ENCODE results near the gene ELL3. TPM values are rescaled to one million over a fixed set of nuclear protein-coding genes. Genes with fewer than 3 reads are reported as not detected.
"Not testable (repeated sequence)": the region's sequence is repeated elsewhere in the genome, so short reads cannot be mapped to it uniquely, and the experiment has no call there.

Gene ELL3, protein sequence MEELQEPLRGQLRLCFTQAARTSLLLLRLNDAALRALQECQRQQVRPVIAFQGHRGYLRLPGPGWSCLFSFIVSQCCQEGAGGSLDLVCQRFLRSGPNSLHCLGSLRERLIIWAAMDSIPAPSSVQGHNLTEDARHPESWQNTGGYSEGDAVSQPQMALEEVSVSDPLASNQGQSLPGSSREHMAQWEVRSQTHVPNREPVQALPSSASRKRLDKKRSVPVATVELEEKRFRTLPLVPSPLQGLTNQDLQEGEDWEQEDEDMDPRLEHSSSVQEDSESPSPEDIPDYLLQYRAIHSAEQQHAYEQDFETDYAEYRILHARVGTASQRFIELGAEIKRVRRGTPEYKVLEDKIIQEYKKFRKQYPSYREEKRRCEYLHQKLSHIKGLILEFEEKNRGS
- 1 to 10 TPM; 2.4 to 2.6 TPM for total RNA-seq

GRCh38 chr15:43776718-43777266, at the start of gene ELL3:
Gene ELL3, minus strand, starts transcription at chr15:43776966. Its CDS starts 65 bp downstream, at chr15:43776901.
- Histone ChIP-seq H3K27ac (peak within 1 kb of the TSS; percentile 93 to 94), H3K9me3 (no peaks in the 10 kb centered on the region), H3K27me3 (no peaks in the 10 kb centered on the region), H3K4me1 (peaks cover 0 to 21% of the 10 kb centered on the region in 2 donors), H3K36me3 (peaks cover 24% of the 10 kb centered on the region), H3K4me3 (peak within 1 kb of the TSS; percentile 52 to 70)
- DNase-seq (ENCODE audit: low spot score) = no peak
- TF ChIP-seq, protein P1, sequence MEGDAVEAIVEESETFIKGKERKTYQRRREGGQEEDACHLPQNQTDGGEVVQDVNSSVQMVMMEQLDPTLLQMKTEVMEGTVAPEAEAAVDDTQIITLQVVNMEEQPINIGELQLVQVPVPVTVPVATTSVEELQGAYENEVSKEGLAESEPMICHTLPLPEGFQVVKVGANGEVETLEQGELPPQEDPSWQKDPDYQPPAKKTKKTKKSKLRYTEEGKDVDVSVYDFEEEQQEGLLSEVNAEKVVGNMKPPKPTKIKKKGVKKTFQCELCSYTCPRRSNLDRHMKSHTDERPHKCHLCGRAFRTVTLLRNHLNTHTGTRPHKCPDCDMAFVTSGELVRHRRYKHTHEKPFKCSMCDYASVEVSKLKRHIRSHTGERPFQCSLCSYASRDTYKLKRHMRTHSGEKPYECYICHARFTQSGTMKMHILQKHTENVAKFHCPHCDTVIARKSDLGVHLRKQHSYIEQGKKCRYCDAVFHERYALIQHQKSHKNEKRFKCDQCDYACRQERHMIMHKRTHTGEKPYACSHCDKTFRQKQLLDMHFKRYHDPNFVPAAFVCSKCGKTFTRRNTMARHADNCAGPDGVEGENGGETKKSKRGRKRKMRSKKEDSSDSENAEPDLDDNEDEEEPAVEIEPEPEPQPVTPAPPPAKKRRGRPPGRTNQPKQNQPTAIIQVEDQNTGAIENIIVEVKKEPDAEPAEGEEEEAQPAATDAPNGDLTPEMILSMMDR (IDR thresholded peaks at IDR 0.05) = no peak

GRCh38 chr15:43826029-43826507, 49.3 kb upstream of the ELL3 start:
- peak overlapping the region in 1 of 2 donors; percentile 61 for H3K4me3 ChIP-seq
- TF ChIP-seq, protein P1 (IDR thresholded peaks at IDR 0.05) = no peak
- no peaks in the 10 kb centered on the region for H3K27me3 ChIP-seq
- no peak for DNase-seq (ENCODE audit: low spot score)
- H3K4me1 ChIP-seq = peaks cover 0 to 44% of the 10 kb centered on the region in 2 donors
- no peaks in the 10 kb centered on the region for H3K36me3 ChIP-seq
- peak overlapping the region in 1 of 2 donors; percentile 74 for H3K27ac ChIP-seq
- no peaks in the 10 kb centered on the region for H3K9me3 ChIP-seq

GRCh38 chr15:43825305-43825704, 48.5 kb upstream of the ELL3 start:
- not testable (repeated sequence) for H3K36me3 ChIP-seq; H3K4me3 ChIP-seq; H3K27me3 ChIP-seq; DNase-seq (ENCODE audit: low spot score); H3K9me3 ChIP-seq; H3K27ac ChIP-seq
- peaks cover 0 to 44% of the 10 kb centered on the region in 2 donors for H3K4me1 ChIP-seq

DNA sequence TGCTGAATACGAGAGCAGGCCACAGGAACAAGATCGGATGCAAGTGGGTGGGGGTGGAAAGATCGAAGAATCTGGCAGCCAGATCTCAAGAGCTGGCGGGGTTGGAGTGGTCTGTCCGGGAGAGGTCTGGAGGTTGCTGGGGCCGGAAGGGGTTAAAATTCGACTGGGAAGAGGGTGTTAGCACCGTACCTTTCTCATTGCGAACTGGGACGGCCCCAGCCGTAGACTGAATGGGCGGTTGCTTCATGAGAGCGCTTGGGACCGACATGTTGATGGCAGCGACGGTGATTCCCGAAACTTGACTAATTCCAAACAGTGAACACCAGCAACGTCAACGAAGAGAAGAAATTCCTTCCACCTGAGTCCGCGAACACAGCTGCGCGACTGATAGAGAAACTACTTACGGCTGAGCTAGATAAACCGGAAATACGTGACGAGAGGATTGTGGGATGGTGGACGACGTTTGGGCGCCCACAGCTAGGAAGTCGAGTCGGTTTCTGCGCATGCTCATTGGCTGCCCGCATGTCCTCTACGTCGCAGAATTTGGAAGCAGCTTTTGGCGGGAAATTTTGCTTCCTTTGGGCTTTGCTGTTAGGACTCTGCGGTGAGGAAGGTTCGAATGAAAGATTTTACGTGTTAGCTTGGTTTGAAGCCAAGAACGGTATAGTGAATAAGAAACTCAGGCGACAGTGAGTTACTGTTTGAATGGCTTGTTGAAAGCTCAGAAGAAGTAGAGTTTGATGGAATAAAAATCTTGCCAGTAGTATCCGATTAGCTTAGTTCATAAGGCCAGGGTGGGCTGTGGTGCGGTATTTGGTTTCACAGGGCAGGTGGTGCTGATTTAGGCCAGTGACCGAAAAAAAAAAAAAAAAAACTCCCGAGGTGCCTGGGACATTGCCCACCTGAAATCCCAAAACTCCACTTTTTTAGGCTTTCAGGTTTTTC, 47.8 kb upstream of the ELL3 start, which contains the start of gene MFAP1:
MFAP1 (minus strand) TSS at position 389 of the 945 bp plus-strand sequence; CDS start at position 268, 121 bp downstream.
- Histone ChIP-seq H3K27ac (peak within 1 kb of the TSS; percentile 89 to 90), H3K9me3 (no peaks in the 10 kb centered on the region), H3K4me3 (peak within 1 kb of the TSS; percentile 86 to 87), H3K36me3 (peaks cover 4% of the 10 kb centered on the region), H3K4me1 (peaks cover 0 to 44% of the 10 kb centered on the region in 2 donors), H3K27me3 (no peaks in the 10 kb centered on the region)
- peak; percentile 97 for DNase-seq (ENCODE audit: low spot score)
- TF ChIP-seq, protein P1 (IDR thresholded peaks at IDR 0.05) = no peak

- TF ChIP-seq, protein P1 (IDR thresholded peaks at IDR 0.05) = no peak
- no peaks in the 10 kb centered on the region for H3K9me3 ChIP-seq
Measured at GRCh38 chr15:43821505-43821904, 44.7 kb upstream of the ELL3 start.

DNA sequence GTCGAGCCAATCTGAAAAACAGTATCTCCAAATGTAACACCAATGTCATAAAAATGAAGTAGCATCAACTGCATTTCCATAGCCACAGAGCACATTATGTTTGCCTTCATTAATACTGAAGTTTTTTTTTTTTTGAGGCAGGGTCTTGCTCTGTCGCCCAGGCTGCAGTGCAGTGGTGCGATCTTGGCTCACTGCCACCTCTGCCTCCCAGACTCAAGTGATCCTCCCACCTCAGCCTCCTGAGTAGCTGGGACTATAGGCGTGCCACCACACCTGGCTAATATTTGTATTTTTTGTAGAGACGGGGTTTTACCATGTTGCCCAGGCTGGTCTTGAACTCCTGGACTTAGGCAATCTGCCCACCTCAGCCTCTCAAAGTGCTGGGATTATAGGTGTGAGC, 38.3 kb upstream of the ELL3 start:
- H3K27ac ChIP-seq; H3K4me1 ChIP-seq; H3K4me3 ChIP-seq; H3K27me3 ChIP-seq; DNase-seq (ENCODE audit: low spot score); H3K9me3 ChIP-seq: not testable (repeated sequence)
- peaks cover 80% of the 10 kb centered on the region for H3K36me3 ChIP-seq

More at GRCh38 chr15:43821505-43821904, 44.7 kb upstream of the ELL3 start:
- Histone ChIP-seq H3K27ac (no peak overlapping the region), H3K4me3 (no peak overlapping the region), H3K36me3 (peaks cover 21% of the 10 kb centered on the region), H3K27me3 (no peaks in the 10 kb centered on the region), H3K4me1 (peaks cover 0 to 31% of the 10 kb centered on the region in 2 donors)
- no peak for DNase-seq (ENCODE audit: low spot score)

All from right atrium auricular region (tissue), 2 donors.